Smooth muscle cell (in vitro differentiated cells): ENCODE data around the gene ERP44. TPM values are rescaled to one million over a fixed set of nuclear protein-coding genes. Genes with fewer than 3 reads are reported as not detected.

Source experiments
- DNase-seq: peaks from one replicate; lab custom pipeline; 2025; ENCODE audit not compliant: unreplicated experiment; lab: John Stamatoyannopoulos, UW
- H2AFZ ChIP-seq: fragments of 200-600 bp; sonication (generic); 2 replicates; pipeline ENCODE4 v1.6.0; 2016; ENCODE audit warnings: antibody characterized with exemption, low read depth, mild to moderate bottlenecking
- H3F3A ChIP-seq: fragments of 200-600 bp; sonication (generic); 2 replicates; pipeline ENCODE4 v1.6.0; 2017; ENCODE audit warnings: antibody characterized with exemption, low read depth
- H3K27ac ChIP-seq: fragments of 200-600 bp; sonication (generic); 2 replicates; pipeline ENCODE4 v1.5.1; 2016; ENCODE audit warnings: low read depth, mild to moderate bottlenecking
- H3K27me3 ChIP-seq: fragments of 200-600 bp; sonication (generic); 2 replicates; pipeline ENCODE4 v1.6.1; 2016; ENCODE audit warnings: low read depth, mild to moderate bottlenecking
- H3K36me3 ChIP-seq: fragments of 200-600 bp; sonication (generic); 2 replicates; pipeline ENCODE4 v1.5.1; 2016; ENCODE audit warnings: low read depth
- H3K4me1 ChIP-seq: fragments of 200-600 bp; sonication (generic); 2 replicates; pipeline ENCODE4 v1.5.1; 2016; ENCODE audit warnings: low read depth
- H3K4me2 ChIP-seq: fragments of 200-600 bp; sonication (generic); 2 replicates; pipeline ENCODE4 v1.6.0; 2016; ENCODE audit warnings: mild to moderate bottlenecking
- H3K4me3 ChIP-seq: fragments of 200-600 bp; sonication (generic); 2 replicates; pipeline ENCODE4 v1.5.1; 2016; ENCODE audit warnings: mild to moderate bottlenecking
- H3K79me2 ChIP-seq: fragments of 200-600 bp; sonication (generic); 2 replicates; pipeline ENCODE4 v1.6.0; 2016; ENCODE audit warnings: low read depth, mild to moderate bottlenecking
- H3K9ac ChIP-seq: fragments of 200-600 bp; sonication (generic); 2 replicates; pipeline ENCODE4 v1.6.0; 2016; ENCODE audit warnings: low read depth
- H3K9me3 ChIP-seq: fragments of 200-600 bp; sonication (generic); replicated peaks from 2 replicates; pipeline ENCODE4 v1.5.1; 2016; ENCODE audit warnings: low read depth
- H4K20me1 ChIP-seq: fragments of 200-600 bp; sonication (generic); 2 replicates; pipeline ENCODE4 v1.6.0; 2016; ENCODE audit warnings: low read depth
- CTCF ChIP-seq: fragments of 200-600 bp; sonication (generic); IDR thresholded peaks from 2 replicates; pipeline ENCODE4 v1.5.1; 2017; ENCODE audit warnings: borderline replicate concordance, mild to moderate bottlenecking, antibody characterized with exemption; ENCODE audit not compliant: insufficient read depth, poor library complexity, severe bottlenecking
- WGBS: methylation state at CpG from one replicate; pipeline ENCODE4 v1.1.7; 2016; ENCODE audit warnings: low lambda C conversion rate; 5-methylcytosine and 5-hydroxymethylcytosine counted together
- polyA plus RNA-seq: library from polyadenylated mRNA; unstranded; fragments of >200 nt; fragmentation: Nextera tagmentation; extraction: Ambion mirVana; gene quantifications from 2 replicates; pipeline ENCODE4 v1.2.1, GENCODE V29; 2016
- total RNA-seq: library from RNA; depleted of rRNA; stranded (reverse); fragments of >200 nt; gene quantifications from 2 replicates; pipeline ENCODE4 v1.2.3, GENCODE V29; 2014

The ERP44 gene
- total and polyA plus RNA-seq, 2 experiments from 2014 or later: 32.0 to 38.5 TPM

GRCh38 chr9:100134731-100135130, 35.9 kb upstream of the ERP44 start:
- H3K4me3 ChIP-seq: no peak overlapping the region
- no peaks in the 10 kb centered on the region for H3F3A ChIP-seq
- H2AFZ ChIP-seq: no peak overlapping the region
- peaks cover 6% of the 10 kb centered on the region for H3K79me2 ChIP-seq
- no peaks in the 10 kb centered on the region for H3K36me3 ChIP-seq
- no peak overlapping the region for H3K4me2 ChIP-seq
- no peak overlapping the region for H3K9ac ChIP-seq
- H4K20me1 ChIP-seq: peaks cover 9% of the 10 kb centered on the region
- TF ChIP-seq CTCF: no peak
- no peak overlapping the region for H3K27ac ChIP-seq
- WGBS: 96% methylated on average over 3 of the region's 3 CpGs
- H3K27me3 ChIP-seq: no peaks in the 10 kb centered on the region
- no peak for DNase-seq
- no peaks in the 10 kb centered on the region for H3K9me3 ChIP-seq
- H3K4me1 ChIP-seq: peaks cover under 1% of the 10 kb centered on the region

GRCh38 chr9:100131875-100132430, 33.2 kb upstream of the ERP44 start:
- Histone ChIP-seq H4K20me1 (peaks cover 9% of the 10 kb centered on the region), H3K4me2 (no peak overlapping the region), H3K27me3 (no peaks in the 10 kb centered on the region), H3K4me3 (no peak overlapping the region), H2AFZ (no peak overlapping the region), H3K79me2 (peaks cover 6% of the 10 kb centered on the region), H3K36me3 (no peaks in the 10 kb centered on the region), H3K27ac (no peak overlapping the region), H3K9ac (no peak overlapping the region), H3K4me1 (no peaks in the 10 kb centered on the region), H3F3A (no peaks in the 10 kb centered on the region), H3K9me3 (no peaks in the 10 kb centered on the region)
- TF ChIP-seq CTCF: no peak
- DNase-seq: no peak
- 87% methylated on average over 3 of the region's 3 CpGs for WGBS

- Histone ChIP-seq H3K27me3 (no peaks in the 10 kb centered on the region), H3K36me3 (no peaks in the 10 kb centered on the region), H3K79me2 (peaks cover 6% of the 10 kb centered on the region), H3K27ac (no peak overlapping the region), H2AFZ (no peak overlapping the region), H3K4me2 (no peak overlapping the region), H3K9me3 (no peaks in the 10 kb centered on the region), H3K4me1 (no peaks in the 10 kb centered on the region), H3F3A (no peaks in the 10 kb centered on the region), H4K20me1 (peaks cover 9% of the 10 kb centered on the region), H3K4me3 (no peak overlapping the region), H3K9ac (no peak overlapping the region)
- no peak for DNase-seq
- WGBS: 93% methylated on average over 1 of the region's 1 CpG
- no peak for TF ChIP-seq CTCF
Observed at GRCh38 chr9:100131216-100131615, 32.4 kb upstream of the ERP44 start.

GRCh38 chr9:100129772-100130171, 31.0 kb upstream of the ERP44 start:
- Histone ChIP-seq H3K27me3 (no peaks in the 10 kb centered on the region), H4K20me1 (peaks cover 5% of the 10 kb centered on the region), H3K4me3 (no peak overlapping the region), H3K79me2 (no peaks in the 10 kb centered on the region), H3K9ac (no peak overlapping the region), H3K4me1 (no peaks in the 10 kb centered on the region), H3K27ac (no peak overlapping the region), H3K4me2 (no peak overlapping the region), H3F3A (no peaks in the 10 kb centered on the region), H3K36me3 (no peaks in the 10 kb centered on the region), H2AFZ (no peak overlapping the region), H3K9me3 (no peaks in the 10 kb centered on the region)
- no peak for TF ChIP-seq CTCF
- DNase-seq: no peak
